Gastrocnemius medialis (tissue), 4 donors: ENCODE results near the gene ATP2A1. TPM values are rescaled to one million over a fixed set of nuclear protein-coding genes. Genes with fewer than 3 reads are reported as not detected.

Source experiments
- ATAC-seq, 2 donors: fragments of 150-250 bp; one replicate each; pipeline ENCODE4 v1.9.1; 2016
- DNase-seq, 2 donors: peaks; one replicate each; pipeline ENCODE4 v3.0.0-alpha.2; 2019
- H3K27ac ChIP-seq, 4 donors: fragments of 200-600 bp; sonication (generic); 1 replicate in 1 of 4; 2 replicates in 3 of 4; pipeline ENCODE4 v1.5.1; 2016 to 2018; ENCODE audit warnings: mild to moderate bottlenecking in 2 of 4, moderate library complexity in 1 of 4
- H3K27me3 ChIP-seq, 3 donors: fragments of 200-600 bp; sonication (generic) in 2 of 3; 1 replicate in 1 of 3; 2 replicates in 2 of 3; pipeline versions ENCODE4 v1.5.1 to v1.6.0; 2016 to 2019; ENCODE audit warnings: mild to moderate bottlenecking in 1 of 3, moderate library complexity in 1 of 3
- H3K36me3 ChIP-seq, 2 donors: fragments of 200-600 bp; sonication (generic) in 1 of 2; one replicate each; pipeline ENCODE4 v1.5.1; 2017 to 2018
- H3K4me1 ChIP-seq, 2 donors: fragments of 200-600 bp; sonication (generic) in 1 of 2; one replicate each; pipeline ENCODE4 v1.5.1; 2016 to 2017; ENCODE audit warnings: mild to moderate bottlenecking in 2 of 2
- H3K4me3 ChIP-seq, 4 donors: fragments of 200-600 bp; sonication (generic) in 3 of 4; 1 replicate in 1 of 4; 2 replicates in 3 of 4; pipeline ENCODE4 v1.5.1; 2016 to 2019; ENCODE audit warnings: mild to moderate bottlenecking in 2 of 4
- H3K9me3 ChIP-seq, 3 donors: fragments of 200-600 bp; sonication (generic) in 2 of 3; 1 replicate in 1 of 3; 2 replicates in 2 of 3; pipeline ENCODE4 v1.5.1; 2016 to 2019
- CTCF ChIP-seq, 5 experiments: fragments of 450-650 bp in 3 of 5; fragments of 200-600 bp in 2 of 5; sonication (generic) in 2 of 5; IDR thresholded peaks in 4 of 5; conservative IDR thresholded peaks in 1 of 5; 1 replicate in 4 of 5; 2 replicates in 1 of 5; pipeline ENCODE4 v1.5.1; 2016 to 2019; ENCODE audit warnings: antibody characterized with exemption in 5 of 5, mild to moderate bottlenecking in 3 of 5, moderate library complexity in 3 of 5
- POLR2A ChIP-seq, 2 donors: fragments of 450-650 bp; IDR thresholded peaks; one replicate each; pipeline ENCODE4 v1.6.1; 2017; ENCODE audit warnings: antibody characterized with exemption in 2 of 2, mild to moderate bottlenecking in 2 of 2, moderate library complexity in 2 of 2
- in situ Hi-C, 4 donors: fragments of 200-750 bp; cut with MboI; loops; one replicate each; pipeline versions ENCODE4 v1.15.0 to v1.8.0; 2017; ENCODE audit warnings: low sequenced_read_pairs in 4 of 4
- intact Hi-C: fragments of 100-400 bp; cut with DNase I; formaldehyde crosslinking; loops from one replicate; pipeline ENCODE4 v1.15.1; 2023; ENCODE audit warnings: low total_unique reads
- total RNA-seq, 4 donors: library from RNA; depleted of rRNA; stranded (reverse); fragments of >200 nt; gene quantifications; one replicate each; pipeline versions ENCODE4 v1.1.0 to v1.2.3, GENCODE V29; 2016

Gene ATP2A1
- total RNA-seq, 4 donors from 2014 or later: 380 to 909 (median 764) TPM

- Histone ChIP-seq H3K27me3 (no peaks in the 10 kb centered on the region), H3K4me3 (no peak overlapping the region), H3K4me1 (no peaks in the 10 kb centered on the region), H3K27ac (no peak overlapping the region), H3K9me3 (no peaks in the 10 kb centered on the region), H3K36me3 (peaks cover 0 to 17% of the 10 kb centered on the region in 2 donors)
- intact Hi-C loops (no loop called here), in situ Hi-C loops (no loop called here)
- no peak for TF ChIP-seq CTCF (IDR thresholded peaks at IDR 0.05 in 4 of 5, conservative IDR thresholded peaks at IDR 0.05 in 1 of 5)
- no peak for TF ChIP-seq POLR2A (IDR thresholded peaks at IDR 0.05)
- DNase-seq (no peak), ATAC-seq (no peak)
Measured at GRCh38 chr16:28915181-28915580, 36.9 kb downstream of the ATP2A1 start.

DNA sequence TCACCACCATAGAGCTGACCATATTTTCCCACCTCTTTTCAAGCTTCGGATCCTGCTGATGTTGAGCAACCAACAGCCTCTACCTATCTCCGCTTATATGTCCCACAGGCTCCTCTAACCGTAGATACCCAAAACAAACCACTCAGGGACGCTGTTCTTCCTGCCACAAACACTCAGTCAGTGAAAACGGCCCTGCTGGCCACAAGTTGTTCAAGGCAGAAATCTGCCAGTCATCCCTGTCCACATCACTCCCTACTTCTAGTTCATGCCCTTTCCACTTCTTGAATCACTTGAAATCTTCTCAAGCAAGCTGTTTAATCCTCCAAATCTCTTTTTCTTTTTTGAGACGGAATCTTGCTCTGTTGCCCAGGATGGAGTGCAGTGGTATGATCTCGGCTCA is 38.8 kb downstream of the ATP2A1 start:
- in situ Hi-C loops: no loop called here
- H3K4me3 ChIP-seq: no peak overlapping the region
- no peak overlapping the region for H3K27ac ChIP-seq
- DNase-seq (no peak), ATAC-seq (no peak)
- intact Hi-C loops: no loop called here
- no peaks in the 10 kb centered on the region for H3K27me3 ChIP-seq
- peaks cover 0 to 17% of the 10 kb centered on the region in 2 donors for H3K36me3 ChIP-seq
- TF ChIP-seq CTCF (IDR thresholded peaks at IDR 0.05 in 4 of 5, conservative IDR thresholded peaks at IDR 0.05 in 1 of 5) (no peak), POLR2A (IDR thresholded peaks at IDR 0.05) (no peak)
- no peaks in the 10 kb centered on the region for H3K4me1 ChIP-seq
- no peaks in the 10 kb centered on the region for H3K9me3 ChIP-seq

DNA sequence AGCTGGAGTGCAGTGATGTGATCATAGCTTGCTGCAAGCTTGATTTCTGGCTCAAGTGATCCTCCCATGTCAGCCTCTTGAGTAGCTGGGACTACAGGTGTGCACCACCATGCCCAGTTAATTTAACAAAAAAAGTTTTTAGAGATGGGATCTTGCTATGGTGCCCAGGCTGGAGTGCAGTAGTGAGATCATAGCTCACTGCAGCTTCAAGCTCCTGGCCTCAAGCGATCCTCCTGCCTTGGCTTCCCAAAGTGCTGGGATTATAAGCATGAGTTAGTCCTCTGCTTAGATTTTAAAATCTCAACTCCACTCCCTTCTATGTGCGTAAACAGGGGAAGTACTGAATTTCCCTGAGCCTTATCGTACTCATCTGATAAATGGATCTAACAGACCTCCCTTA is 40.4 kb downstream of the ATP2A1 start:
- Histone ChIP-seq H3K36me3 (peaks cover 0 to 17% of the 10 kb centered on the region in 2 donors), H3K9me3 (no peaks in the 10 kb centered on the region), H3K27ac (no peak overlapping the region), H3K4me3 (no peak overlapping the region), H3K4me1 (no peaks in the 10 kb centered on the region), H3K27me3 (no peaks in the 10 kb centered on the region)
- ATAC-seq: no peak
- in situ Hi-C loops: no loop called here
- intact Hi-C loops: no loop called here
- no peak for TF ChIP-seq CTCF (IDR thresholded peaks at IDR 0.05 in 4 of 5, conservative IDR thresholded peaks at IDR 0.05 in 1 of 5)
- TF ChIP-seq POLR2A (IDR thresholded peaks at IDR 0.05): no peak
- DNase-seq: no peak

DNA sequence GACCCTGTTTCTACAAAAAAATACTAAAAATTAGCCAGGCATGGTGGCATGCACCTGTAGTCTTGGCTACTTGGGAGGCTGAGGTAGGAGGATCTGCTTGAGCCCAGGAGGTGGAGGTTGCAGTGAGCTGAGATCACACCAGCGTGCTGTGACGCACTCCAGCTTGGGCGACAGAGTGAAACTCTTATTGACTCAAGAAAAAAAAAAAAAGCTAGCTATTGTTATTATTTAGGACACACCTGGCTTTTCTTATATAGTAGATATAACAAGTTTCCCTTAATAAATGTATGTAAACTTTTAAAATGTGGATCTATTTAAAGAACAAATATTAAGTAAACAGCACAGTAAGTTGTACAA is 44.9 kb downstream of the ATP2A1 start:
- in situ Hi-C loops (no loop called here), intact Hi-C loops (no loop called here)
- Histone ChIP-seq H3K27me3 (no peaks in the 10 kb centered on the region), H3K27ac (no peak overlapping the region), H3K4me1 (peaks cover 9% of the 10 kb centered on the region in 2 donors), H3K36me3 (peaks cover 0 to 10% of the 10 kb centered on the region in 2 donors), H3K4me3 (no peak overlapping the region), H3K9me3 (no peaks in the 10 kb centered on the region)
- TF ChIP-seq CTCF (IDR thresholded peaks at IDR 0.05 in 4 of 5, conservative IDR thresholded peaks at IDR 0.05 in 1 of 5) (no peak), POLR2A (IDR thresholded peaks at IDR 0.05) (no peak)
- DNase-seq (no peak), ATAC-seq (no peak)
